A673 (cell line): ENCODE measurements around the gene RPL39L.

Source experiments
- CTCF ChIP-seq: fragments of 300-800, 200-600 bp; sonication (generic); conservative IDR thresholded peaks from 2 replicates; pipeline ENCODE4 v1.5.1; 2017; ENCODE audit warnings: low read depth, mild to moderate bottlenecking, antibody characterized with exemption, low read length, moderate library complexity, mixed read lengths
- EZH2 ChIP-seq: fragments of 200-600 bp; sonication (generic); IDR thresholded peaks from 2 replicates; pipeline ENCODE4 v1.6.1; 2017; ENCODE audit warnings: borderline replicate concordance, low read depth, mild to moderate bottlenecking, mixed read lengths, antibody characterized with exemption, low read length; ENCODE audit not compliant: poor library complexity, severe bottlenecking

- no peak for TF ChIP-seq EZH2
- no peak for TF ChIP-seq CTCF
These were observed 46.0 kb downstream of the RPL39L start for GRCh38 chr3:187093320-187093719.
